Measurements from ENCODE around the gene ACSM6. TPM values are rescaled to one million over a fixed set of nuclear protein-coding genes. Genes with fewer than 3 reads are reported as not detected.

Gene ACSM6
- total and polyA plus RNA-seq, 8 donors, result 0.36 to 0.73 (median 0.42) TPM; not detected in 2

DNA sequence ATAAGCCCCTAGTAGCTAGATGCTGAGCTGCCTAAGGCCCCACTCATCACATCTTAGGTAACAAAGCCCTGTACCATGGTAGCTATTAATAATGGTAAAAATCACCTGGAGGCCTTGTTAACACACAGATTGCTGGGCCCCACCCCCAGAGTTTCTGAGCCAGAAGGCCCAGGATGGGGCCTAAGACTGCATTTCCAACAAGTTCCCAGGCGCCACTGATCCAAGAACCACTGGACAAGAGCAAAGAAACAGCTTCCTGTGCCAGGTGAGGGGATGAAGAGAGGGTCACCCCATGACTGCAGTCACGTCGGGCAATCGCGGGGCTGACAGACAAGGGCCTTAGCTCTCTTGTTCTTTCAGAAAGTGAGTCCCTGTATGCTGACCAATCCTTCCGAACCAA lies 46.8 kb downstream of the ACSM6 start:
- TF ChIP-seq, protein P1, sequence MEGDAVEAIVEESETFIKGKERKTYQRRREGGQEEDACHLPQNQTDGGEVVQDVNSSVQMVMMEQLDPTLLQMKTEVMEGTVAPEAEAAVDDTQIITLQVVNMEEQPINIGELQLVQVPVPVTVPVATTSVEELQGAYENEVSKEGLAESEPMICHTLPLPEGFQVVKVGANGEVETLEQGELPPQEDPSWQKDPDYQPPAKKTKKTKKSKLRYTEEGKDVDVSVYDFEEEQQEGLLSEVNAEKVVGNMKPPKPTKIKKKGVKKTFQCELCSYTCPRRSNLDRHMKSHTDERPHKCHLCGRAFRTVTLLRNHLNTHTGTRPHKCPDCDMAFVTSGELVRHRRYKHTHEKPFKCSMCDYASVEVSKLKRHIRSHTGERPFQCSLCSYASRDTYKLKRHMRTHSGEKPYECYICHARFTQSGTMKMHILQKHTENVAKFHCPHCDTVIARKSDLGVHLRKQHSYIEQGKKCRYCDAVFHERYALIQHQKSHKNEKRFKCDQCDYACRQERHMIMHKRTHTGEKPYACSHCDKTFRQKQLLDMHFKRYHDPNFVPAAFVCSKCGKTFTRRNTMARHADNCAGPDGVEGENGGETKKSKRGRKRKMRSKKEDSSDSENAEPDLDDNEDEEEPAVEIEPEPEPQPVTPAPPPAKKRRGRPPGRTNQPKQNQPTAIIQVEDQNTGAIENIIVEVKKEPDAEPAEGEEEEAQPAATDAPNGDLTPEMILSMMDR (IDR thresholded peaks at IDR 0.05), result no peak
- peaks cover 0 to 10% of the 10 kb centered on the region in 2 donors for H3K4me1 ChIP-seq
- H3K36me3 ChIP-seq, result peaks cover 0 to 75% of the 10 kb centered on the region in 2 donors
- H3K27me3 ChIP-seq, result no peaks in the 10 kb centered on the region
- DNase-seq, result no peak
- intact Hi-C loops (cut with DNase I), result no loop called here
- no peak overlapping the region for H3K27ac ChIP-seq
- no peak overlapping the region for H3K4me3 ChIP-seq
- ATAC-seq, result no peak
- H3K9me3 ChIP-seq, result no peaks in the 10 kb centered on the region

GRCh38 chr10:95241533-95241932 lies 47.5 kb downstream of the ACSM6 start:
- Histone ChIP-seq H3K27ac (no peak overlapping the region), H3K4me3 (no peak overlapping the region), H3K4me1 (peaks cover 0 to 3% of the 10 kb centered on the region in 2 donors), H3K36me3 (peaks cover 0 to 73% of the 10 kb centered on the region in 2 donors), H3K27me3 (no peaks in the 10 kb centered on the region), H3K9me3 (no peaks in the 10 kb centered on the region)
- intact Hi-C loops (cut with DNase I), result no loop called here
- ATAC-seq, result peak; percentile 74
- peak in 1 of 4 donors; percentile 68 for DNase-seq
- TF ChIP-seq, protein P1 (IDR thresholded peaks at IDR 0.05), result no peak

- Histone ChIP-seq H3K4me1 (peaks cover 0 to 12% of the 10 kb centered on the region in 2 donors), H3K27ac (no peak overlapping the region), H3K9me3 (no peaks in the 10 kb centered on the region), H3K36me3 (peaks cover 0 to 64% of the 10 kb centered on the region in 2 donors), H3K4me3 (no peak overlapping the region), H3K27me3 (no peaks in the 10 kb centered on the region)
- TF ChIP-seq, protein P1 (IDR thresholded peaks at IDR 0.05), result peak in 1 of 2 donors; percentile 39
- intact Hi-C loops (cut with DNase I), result no loop called here
- ATAC-seq, result peak; percentile 72
- peak in 1 of 4 donors; percentile 62 for DNase-seq
Observed at GRCh38 chr10:95242581-95243317, 48.7 kb downstream of the ACSM6 start.

GRCh38 chr10:95243318-95243617 lies 49.2 kb downstream of the ACSM6 start:
- peaks cover 0 to 61% of the 10 kb centered on the region in 2 donors for H3K36me3 ChIP-seq
- intact Hi-C loops (cut with DNase I), result no loop called here
- no peak for ATAC-seq
- H3K4me1 ChIP-seq, result peaks cover 0 to 15% of the 10 kb centered on the region in 2 donors
- H3K27me3 ChIP-seq, result no peaks in the 10 kb centered on the region
- H3K9me3 ChIP-seq, result no peaks in the 10 kb centered on the region
- no peak overlapping the region for H3K4me3 ChIP-seq
- TF ChIP-seq, protein P1 (IDR thresholded peaks at IDR 0.05), result no peak
- no peak overlapping the region for H3K27ac ChIP-seq
- no peak for DNase-seq

DNA sequence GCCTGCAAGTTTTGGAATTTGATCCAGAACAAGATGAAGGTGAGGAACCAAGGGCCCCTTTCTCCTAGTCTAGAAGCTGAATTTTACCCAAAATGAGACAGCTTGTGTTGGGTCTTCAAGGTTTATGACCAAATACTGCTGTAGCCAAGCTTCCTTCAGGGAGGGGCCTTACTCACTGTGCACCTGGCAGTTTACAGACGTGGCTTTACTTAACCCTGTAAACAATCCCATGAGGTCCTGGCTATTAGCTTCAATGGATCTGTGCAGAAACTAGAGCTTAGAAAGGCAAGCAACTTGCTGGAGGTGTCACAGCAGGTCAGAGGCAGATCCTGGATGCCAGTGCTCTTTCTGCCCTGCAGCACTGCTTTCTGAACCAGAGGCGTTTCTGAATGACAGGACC lies 50.1 kb downstream of the ACSM6 start:
- Histone ChIP-seq H3K27me3 (no peaks in the 10 kb centered on the region), H3K27ac (no peak overlapping the region), H3K4me3 (no peak overlapping the region), H3K36me3 (peaks cover 0 to 64% of the 10 kb centered on the region in 2 donors), H3K4me1 (peaks cover 0 to 19% of the 10 kb centered on the region in 2 donors), H3K9me3 (no peaks in the 10 kb centered on the region)
- no peak for DNase-seq
- no peak for ATAC-seq
- TF ChIP-seq, protein P1 (IDR thresholded peaks at IDR 0.05), result no peak
- intact Hi-C loops (cut with DNase I), result no loop called here

Data from left lung (tissue), 10 donors.